ENCODE results near the gene DEF6.

Gene DEF6

GRCh38 chr6:35259194-35259947 is 38.2 kb upstream of the DEF6 start, which contains the start of gene ZNF76:
ZNF76 (plus strand) TSS chr6:35259735; CDS start chr6:35281152, 21,417 bp downstream.
- TF ChIP-seq CTCF (conservative IDR thresholded peaks at IDR 0.05; ENCODE audit: low read depth, low read length) = no peak
- H3K4me3 ChIP-seq (ENCODE audit: low read length) = peak within 1 kb of the TSS; percentile 91
- DNase-seq (ENCODE audit: low read depth) = peak; percentile 74

- peak overlapping the region; percentile 91 for H3K4me3 ChIP-seq (ENCODE audit: low read length)
- DNase-seq (ENCODE audit: low read depth) = peak; percentile 56
- TF ChIP-seq CTCF (conservative IDR thresholded peaks at IDR 0.05; ENCODE audit: low read depth, low read length) = no peak
Observed at GRCh38 chr6:35259948-35260590, 37.5 kb upstream of the DEF6 start.

GRCh38 chr6:35260591-35261570 is 36.7 kb upstream of the DEF6 start:
- no peak for TF ChIP-seq CTCF (conservative IDR thresholded peaks at IDR 0.05; ENCODE audit: low read depth, low read length)
- DNase-seq (ENCODE audit: low read depth) = no peak
- H3K4me3 ChIP-seq (ENCODE audit: low read length) = peak overlapping the region; percentile 91

GRCh38 chr6:35262596-35262995 is 35.0 kb upstream of the DEF6 start:
- no peak for DNase-seq (ENCODE audit: low read depth)
- TF ChIP-seq CTCF (conservative IDR thresholded peaks at IDR 0.05; ENCODE audit: low read depth, low read length) = no peak

GRCh38 chr6:35264550-35265274 is 32.9 kb upstream of the DEF6 start:
- no peak for TF ChIP-seq CTCF (conservative IDR thresholded peaks at IDR 0.05; ENCODE audit: low read depth, low read length)
- no peak for DNase-seq (ENCODE audit: low read depth)
- no peak overlapping the region for H3K4me3 ChIP-seq (ENCODE audit: low read length)

More at GRCh38 chr6:35262596-35262995, 35.0 kb upstream of the DEF6 start:
- H3K4me3 ChIP-seq (ENCODE audit: low read length) = no peak overlapping the region

- DNase-seq (ENCODE audit: low read depth) = no peak
- TF ChIP-seq CTCF (conservative IDR thresholded peaks at IDR 0.05; ENCODE audit: low read depth, low read length) = no peak
- no peak overlapping the region for H3K4me3 ChIP-seq (ENCODE audit: low read length)
Observed at GRCh38 chr6:35265523-35265922, 32.1 kb upstream of the DEF6 start.
